Stimulated activated CD4-positive, alpha-beta T cell treated with anti-CD3 and anti-CD28 coated beads, Interleukin-4, amount 100 ng/mL, for 24 hours (primary cell): ENCODE data around the gene SLCO2A1.

Experiments
- DNase-seq: peaks from one replicate; pipeline ENCODE4 v3.0.0-alpha.2; 2020

SLCO2A1 gene

DNA sequence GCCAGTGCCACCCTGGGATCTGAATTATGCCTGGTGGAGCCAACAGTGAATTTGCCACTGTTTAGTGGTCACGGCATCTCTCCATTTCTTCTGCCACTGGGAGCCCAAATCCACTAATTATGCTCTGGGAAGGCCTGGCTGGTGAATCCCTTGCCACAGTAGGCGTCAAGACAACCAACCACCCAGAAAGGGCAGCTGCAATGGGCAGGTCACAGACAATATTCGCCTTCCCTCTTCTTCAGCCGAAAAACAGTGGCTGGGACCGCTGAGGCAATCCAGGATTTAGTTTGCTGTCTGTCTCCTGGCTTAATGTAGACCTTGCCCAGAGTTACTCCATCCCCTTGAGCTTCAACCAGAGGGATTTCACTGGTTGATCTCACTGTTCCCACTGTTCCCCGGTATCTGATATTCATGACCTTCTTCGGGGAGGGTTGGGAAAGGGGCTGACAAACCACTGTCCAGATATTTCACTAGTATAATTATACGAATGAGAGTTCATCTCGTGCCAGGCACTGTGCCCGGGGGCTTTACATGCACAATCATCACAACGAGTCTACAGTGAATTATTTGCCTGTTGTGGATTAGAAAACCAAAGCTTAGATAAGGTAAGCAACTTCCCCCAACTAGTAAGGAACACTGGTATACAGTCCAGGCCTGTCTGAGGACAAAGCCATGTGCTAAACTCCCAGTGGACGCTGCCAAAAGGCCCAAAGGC lies 84.2 kb downstream of the SLCO2A1 start:
- DNase-seq = no peak

DNA sequence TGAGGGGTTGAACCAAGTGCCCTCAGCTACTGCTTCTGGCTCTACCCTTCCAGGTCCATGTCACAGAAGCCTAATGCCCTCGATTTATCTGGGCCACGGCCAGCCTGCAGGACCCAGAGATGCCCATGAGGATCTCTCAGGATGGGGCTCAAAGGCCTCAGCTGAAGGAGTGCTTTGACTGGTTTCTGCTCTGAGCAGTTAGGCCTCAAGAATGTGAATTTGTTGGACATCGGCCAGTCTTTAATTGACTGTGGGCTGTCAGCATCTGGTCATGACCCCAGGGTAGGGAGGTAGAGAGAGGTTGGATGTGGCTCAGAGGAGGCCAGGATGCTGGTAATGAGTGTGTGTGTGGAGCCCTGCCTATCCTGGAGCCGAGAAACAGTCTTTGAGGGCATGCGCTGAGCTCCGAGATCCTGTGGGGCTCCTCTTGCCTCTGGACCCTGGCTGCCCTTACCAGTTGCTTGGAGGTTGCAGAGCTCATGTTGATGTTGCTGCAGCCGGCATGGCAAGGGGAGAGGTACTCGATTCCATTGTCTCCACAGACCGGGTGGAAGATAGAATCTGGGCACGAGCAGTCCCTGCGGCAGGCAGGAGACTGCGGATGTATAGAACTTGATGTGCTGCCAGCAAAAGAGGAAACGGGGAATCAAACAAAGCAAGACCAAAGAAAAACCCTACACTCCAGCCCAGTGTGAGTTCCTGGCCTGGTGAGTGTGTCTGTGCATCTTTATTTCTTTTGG lies 84.9 kb downstream of the SLCO2A1 start:
- no peak for DNase-seq

DNA sequence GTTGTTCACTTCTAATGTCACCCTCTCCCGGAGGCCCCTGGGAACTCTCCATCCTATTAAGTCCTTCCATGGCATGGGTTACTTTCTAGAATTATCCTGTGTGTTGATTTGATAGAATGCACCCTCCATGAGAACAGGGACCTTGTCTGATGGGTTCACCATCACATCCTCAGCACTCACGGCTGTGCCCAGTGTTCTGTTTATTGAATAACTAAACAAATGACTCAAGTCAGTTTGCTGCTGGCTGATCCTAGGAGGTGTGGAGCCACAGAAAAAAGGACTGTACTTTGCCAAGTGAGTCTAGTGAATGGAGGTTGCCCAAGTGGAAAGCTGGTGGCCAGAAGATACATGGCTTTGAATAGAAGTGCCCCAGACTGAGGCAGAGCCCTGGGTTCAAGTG lies 85.5 kb downstream of the SLCO2A1 start:
- no peak for DNase-seq

GRCh38 chr3:133943639-133944141 lies 86.0 kb downstream of the SLCO2A1 start:
- DNase-seq = no peak

- no peak for DNase-seq
These were observed 86.6 kb downstream of the SLCO2A1 start for GRCh38 chr3:133943031-133943535.

GRCh38 chr3:133941415-133941821 lies 88.3 kb downstream of the SLCO2A1 start:
- DNase-seq = no peak

GRCh38 chr3:133940536-133940935 lies 89.2 kb downstream of the SLCO2A1 start:
- DNase-seq = no peak

- no peak for DNase-seq
These were observed 90.3 kb downstream of the SLCO2A1 start for GRCh38 chr3:133939463-133939835.

- DNase-seq = no peak
These were observed 90.8 kb downstream of the SLCO2A1 start for GRCh38 chr3:133938770-133939462.

- DNase-seq = no peak
These were observed 91.7 kb downstream of the SLCO2A1 start for GRCh38 chr3:133937756-133938601.

DNA sequence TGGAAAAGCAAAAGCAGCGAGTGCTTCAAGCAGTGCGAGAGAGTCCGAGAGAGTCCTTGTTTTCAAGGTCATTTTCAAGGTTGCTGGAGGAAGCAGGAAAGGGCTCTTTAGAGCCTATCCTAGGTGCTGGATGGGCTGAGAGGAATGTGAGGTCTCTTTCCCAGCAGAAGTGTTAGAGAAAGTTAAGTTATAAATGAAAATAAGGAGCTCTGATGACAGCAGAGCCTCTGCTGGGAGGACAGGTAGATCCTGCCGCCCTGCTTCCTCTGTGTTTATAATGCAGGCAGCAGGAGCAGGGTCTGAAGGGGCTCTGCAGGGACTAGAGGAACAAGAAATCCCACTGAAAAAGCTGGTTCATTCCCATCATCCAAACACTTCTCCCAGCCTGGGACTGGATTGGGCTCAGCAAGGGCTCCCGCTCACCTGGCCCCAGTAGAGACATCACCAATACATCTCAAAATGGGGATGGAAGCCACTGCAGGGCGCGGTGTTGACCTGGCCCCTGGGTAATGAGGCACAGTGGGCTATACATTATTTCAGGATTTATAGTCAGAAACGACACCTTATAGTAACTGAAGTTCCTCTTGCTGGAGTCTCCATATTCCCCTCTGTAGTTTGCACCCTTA lies 92.6 kb downstream of the SLCO2A1 start:
- no peak for DNase-seq

GRCh38 chr3:133935843-133936769 lies 93.6 kb downstream of the SLCO2A1 start:
- no peak for DNase-seq

DNA sequence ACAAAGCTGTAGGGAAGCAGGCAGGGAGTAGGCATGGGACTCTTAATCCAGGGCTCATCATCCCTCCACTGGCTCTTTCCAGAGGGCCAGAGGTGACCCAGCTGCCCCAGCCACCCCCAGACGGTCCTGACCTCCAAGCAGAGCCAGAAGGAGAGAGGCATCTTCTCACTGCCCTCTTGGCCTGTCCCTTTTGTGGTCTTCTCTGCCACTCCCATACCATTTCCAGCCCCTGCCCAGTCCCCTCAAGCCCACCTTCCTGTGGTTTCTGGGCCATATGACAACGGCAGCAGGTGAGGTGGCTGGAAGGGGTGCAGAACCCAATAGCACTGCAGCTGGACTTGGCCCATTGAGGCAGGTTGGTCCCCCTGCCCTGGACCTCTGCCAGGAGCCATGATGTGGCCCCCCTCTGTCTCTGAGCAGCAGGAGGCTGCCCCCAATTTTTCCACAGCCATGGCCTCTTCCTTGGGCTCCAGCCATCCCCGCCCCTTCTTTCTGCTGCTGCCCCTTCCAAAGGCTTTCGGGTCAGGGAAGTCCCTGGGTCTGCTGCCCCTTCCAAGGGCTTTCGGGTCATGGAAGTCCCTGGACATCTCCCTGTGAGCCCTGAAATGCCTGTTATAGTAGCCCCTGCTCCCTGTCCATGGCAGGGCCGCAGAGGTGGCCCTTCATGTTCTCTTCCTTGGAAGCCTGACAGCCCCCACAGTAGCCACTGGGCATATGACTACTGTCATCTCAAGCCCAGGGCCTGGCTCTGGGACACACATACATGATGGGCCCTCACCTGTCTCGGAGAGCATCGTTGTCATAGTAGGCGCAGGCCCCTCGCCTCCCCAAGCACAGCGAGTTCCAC lies 94.5 kb downstream of the SLCO2A1 start:
- no peak for DNase-seq

DNA sequence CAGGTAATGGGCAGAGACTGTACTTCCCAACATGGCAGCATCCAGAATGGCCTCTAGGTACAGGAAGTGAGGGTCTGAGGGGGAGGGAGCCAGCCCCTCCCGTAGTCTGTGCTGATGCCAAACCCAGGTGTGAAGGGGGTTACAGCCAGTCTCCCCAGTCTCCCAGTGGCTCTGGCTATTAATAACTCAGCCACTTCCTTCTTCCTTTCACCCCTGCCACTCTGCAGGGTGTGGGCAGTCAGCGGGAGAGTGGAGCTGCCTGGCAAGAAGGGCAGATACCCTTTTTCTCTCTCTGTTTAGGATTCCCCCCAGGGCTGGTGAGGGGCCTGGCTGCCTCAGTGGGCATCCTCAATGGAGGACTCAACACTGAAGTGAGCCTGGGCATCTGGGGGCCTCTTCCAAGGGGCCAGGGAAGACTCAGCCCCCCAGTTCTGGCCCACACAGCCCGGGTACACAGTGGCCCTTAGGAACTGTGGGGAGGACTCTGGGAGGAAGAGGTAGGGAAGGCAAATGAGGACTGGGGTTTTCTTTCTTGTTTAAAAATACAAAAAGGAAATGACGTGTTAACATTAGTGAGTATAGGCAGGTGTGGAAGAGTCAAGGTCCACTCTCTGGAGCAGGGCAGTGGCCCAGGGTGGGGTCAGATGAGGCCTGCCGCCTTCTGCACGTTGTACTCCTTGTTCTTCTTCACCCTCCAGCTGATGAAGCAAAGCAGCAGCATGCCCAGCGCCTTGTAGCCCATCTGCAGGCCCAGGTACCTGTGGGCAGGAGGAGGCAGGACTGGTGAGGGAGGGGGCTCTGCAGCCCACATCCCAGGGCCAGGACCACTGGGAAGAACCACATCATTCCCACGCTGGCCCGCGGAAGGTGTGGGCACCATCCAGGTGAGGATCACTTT lies 95.4 kb downstream of the SLCO2A1 start:
- DNase-seq = no peak

- DNase-seq = no peak
These were observed 96.4 kb downstream of the SLCO2A1 start for GRCh38 chr3:133933097-133934024.

GRCh38 chr3:133932009-133932408 lies 97.7 kb downstream of the SLCO2A1 start:
- DNase-seq = no peak

- DNase-seq = no peak
These were observed 98.6 kb downstream of the SLCO2A1 start for GRCh38 chr3:133931084-133931483.
